ENCODE data around the gene USP25. TPM values are rescaled to one million over a fixed set of nuclear protein-coding genes. Genes with fewer than 3 reads are reported as not detected.

The USP25 gene
- total RNA-seq, 1 donor: 33.7 TPM

GRCh38 chr21:15776818-15777217 lies 47.0 kb downstream of the USP25 start:
- no peak for TF ChIP-seq CTCF (IDR thresholded peaks at IDR 0.05; ENCODE audit: insufficient read depth, low read depth, low read length)

DNA sequence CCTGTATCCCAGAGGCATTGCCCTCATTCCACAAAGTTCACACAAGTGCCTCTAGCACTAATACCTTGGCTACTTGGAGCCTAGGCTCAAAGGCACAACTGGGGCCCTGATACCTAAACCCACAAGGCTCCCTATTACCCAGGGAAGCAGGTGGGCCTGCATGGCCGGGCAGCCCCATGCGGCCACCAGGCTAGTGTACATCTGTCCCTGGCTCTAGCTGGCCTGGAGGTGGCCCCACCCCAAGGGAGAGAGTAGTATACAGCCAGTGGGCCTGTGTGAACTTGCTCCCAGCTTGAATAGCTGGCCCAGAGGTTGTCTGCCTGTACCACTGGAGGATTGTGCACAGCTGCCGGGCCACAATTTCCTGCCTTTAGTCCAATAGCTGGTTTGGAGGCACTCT lies 52.2 kb downstream of the USP25 start:
- no peak overlapping the region for H3K4me3 ChIP-seq (ENCODE audit: low read depth, low read length)
- no peak for TF ChIP-seq CTCF (IDR thresholded peaks at IDR 0.05; ENCODE audit: insufficient read depth, low read depth, low read length)
- DNase-seq (ENCODE audit: low read depth): no peak

More at GRCh38 chr21:15776818-15777217, 47.0 kb downstream of the USP25 start:
- no peak for DNase-seq (ENCODE audit: low read depth)
- H3K4me3 ChIP-seq (ENCODE audit: low read depth, low read length): no peak overlapping the region

DNA sequence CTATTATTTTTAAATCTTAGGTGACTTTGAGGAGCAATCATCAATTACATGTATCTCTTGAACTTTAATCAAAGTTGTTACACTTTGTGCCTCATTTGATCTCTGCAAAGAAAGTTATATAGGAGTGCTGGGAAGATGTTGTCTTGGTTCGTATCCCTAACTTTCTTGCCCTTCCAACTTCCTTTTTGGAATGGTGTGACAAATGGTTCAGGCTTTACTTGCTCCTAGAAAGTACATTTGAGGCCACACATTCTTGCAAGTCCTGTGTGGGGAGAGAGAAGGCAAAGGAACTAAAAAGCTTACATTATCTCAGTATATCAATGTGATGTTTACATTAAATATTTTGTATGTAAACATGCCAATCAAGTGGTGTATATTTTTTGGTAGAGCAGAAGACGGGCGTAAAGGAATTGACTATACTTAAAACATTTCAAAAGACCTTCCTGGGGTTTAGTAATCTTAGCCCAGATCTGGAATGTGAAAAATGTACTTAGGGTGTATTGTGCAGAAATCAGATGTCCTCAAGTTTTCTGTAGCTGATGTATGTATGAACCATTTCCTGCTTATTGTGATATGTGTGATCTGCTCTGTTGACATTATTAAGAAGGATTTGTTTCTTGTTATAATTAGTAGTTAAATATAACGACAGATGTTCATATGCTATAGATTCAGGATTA lies 59.2 kb downstream of the USP25 start:
- TF ChIP-seq CTCF (IDR thresholded peaks at IDR 0.05; ENCODE audit: insufficient read depth, low read depth, low read length): no peak
- no peak overlapping the region for H3K4me3 ChIP-seq (ENCODE audit: low read depth, low read length)
- peak; percentile 71 for DNase-seq (ENCODE audit: low read depth)

- DNase-seq (ENCODE audit: low read depth): no peak
- no peak for TF ChIP-seq CTCF (IDR thresholded peaks at IDR 0.05; ENCODE audit: insufficient read depth, low read depth, low read length)
- H3K4me3 ChIP-seq (ENCODE audit: low read depth, low read length): no peak overlapping the region
Measured at GRCh38 chr21:15793109-15793508, 63.3 kb downstream of the USP25 start.

DNA sequence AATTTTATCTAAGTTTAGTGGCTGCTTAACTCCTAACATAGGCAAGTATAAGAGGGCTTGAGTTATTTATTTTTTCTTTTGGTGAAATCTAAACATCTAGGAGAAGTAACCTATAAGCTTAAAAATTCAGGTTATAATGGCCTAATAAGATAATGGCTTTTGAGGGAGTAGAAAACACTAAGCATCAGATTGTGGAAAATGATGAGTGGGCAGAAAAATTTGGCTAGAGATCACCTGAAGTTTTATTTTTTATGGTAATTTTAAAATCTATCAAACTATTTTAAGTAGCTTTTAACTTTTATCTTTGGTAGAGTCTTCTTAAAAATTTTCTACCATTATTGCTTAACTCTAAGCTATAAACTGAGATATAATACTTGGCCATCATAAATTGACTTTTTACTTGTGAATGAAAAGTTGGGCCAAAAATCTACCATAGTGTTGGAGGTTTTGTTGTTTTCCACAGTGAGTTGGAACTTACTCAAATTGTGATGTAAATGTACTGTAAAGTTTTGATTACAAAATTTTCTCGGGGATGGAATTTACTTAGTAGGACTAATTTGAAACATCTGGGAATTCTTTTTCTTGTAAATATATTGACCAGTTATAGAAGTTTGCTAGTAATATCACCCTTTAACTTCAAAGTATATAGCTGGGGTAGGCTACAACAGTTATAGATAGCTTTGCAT lies 63.9 kb downstream of the USP25 start:
- TF ChIP-seq CTCF (IDR thresholded peaks at IDR 0.05; ENCODE audit: insufficient read depth, low read depth, low read length): no peak
- H3K4me3 ChIP-seq (ENCODE audit: low read depth, low read length): no peak overlapping the region
- peak; percentile 47 for DNase-seq (ENCODE audit: low read depth)

DNA sequence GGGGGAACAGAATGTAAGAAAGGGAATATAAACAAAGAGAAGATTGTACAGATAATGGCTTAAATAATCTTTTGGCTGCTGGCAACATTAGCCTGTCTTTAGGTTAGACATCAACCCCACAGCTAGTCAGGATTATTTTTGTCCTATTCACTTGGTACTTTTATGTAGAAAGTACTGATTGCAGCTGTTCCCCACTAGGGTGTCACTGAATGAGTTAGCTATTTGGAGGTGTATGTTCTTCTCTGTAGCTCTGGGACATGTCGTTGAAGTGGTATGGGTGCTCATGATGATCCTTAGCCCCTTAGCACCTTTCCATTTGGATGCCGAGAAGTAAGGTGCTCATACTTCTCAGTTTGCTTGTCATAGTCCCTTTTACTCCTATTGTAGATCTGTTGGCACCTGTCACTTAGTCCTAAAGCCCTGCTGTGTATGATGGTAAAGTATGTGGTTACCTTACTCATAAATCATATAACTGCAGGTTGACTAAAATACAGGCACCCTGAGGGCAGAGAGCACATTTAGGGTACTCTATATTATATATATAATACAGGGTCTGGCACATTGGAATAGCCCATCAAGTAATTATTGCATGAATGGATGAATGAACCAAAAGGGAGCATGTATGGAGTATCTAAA lies 64.6 kb downstream of the USP25 start:
- DNase-seq (ENCODE audit: low read depth): no peak
- TF ChIP-seq CTCF (IDR thresholded peaks at IDR 0.05; ENCODE audit: insufficient read depth, low read depth, low read length): no peak
- no peak overlapping the region for H3K4me3 ChIP-seq (ENCODE audit: low read depth, low read length)

Data from fibroblast of villous mesenchyme (primary cell).